ENCODE results near the gene HOXA2. TPM values are rescaled to one million over a fixed set of nuclear protein-coding genes. Genes with fewer than 3 reads are reported as not detected.

The HOXA2 gene
- total RNA-seq, 3 donors from 2014 or later = 3.2 to 4.3 (median 3.3) TPM

- no peak for TF ChIP-seq CTCF (IDR thresholded peaks at IDR 0.05)
- DNase-seq = peak; percentile 94 to 95 (median 94)
- peaks cover 56% of the 10 kb centered on the region for H3K4me1 ChIP-seq (ENCODE audit: low read depth)
- intact Hi-C loops (cut with DNase I, micrococcal nuclease) = no loop called here
- ATAC-seq = peak; percentile 94
- no peaks in the 10 kb centered on the region for H3K36me3 ChIP-seq (ENCODE audit: low read depth)
- H3K4me3 ChIP-seq = peak within 1 kb of the TSS; percentile 31
- H3K9me3 ChIP-seq = no peaks in the 10 kb centered on the region
Measured at GRCh38 chr7:27130540-27131389, 28.3 kb upstream of the HOXA2 start, which contains the start of gene HOXA4. Gene HOXA4, minus strand, starts transcription at chr7:27130757. Its CDS starts 24 bp downstream, at chr7:27130733.

GRCh38 chr7:27129729-27130539, 27.5 kb upstream of the HOXA2 start:
- TF ChIP-seq CTCF (IDR thresholded peaks at IDR 0.05) = no peak
- Histone ChIP-seq H3K4me1 (ENCODE audit: low read depth) (peaks cover 56% of the 10 kb centered on the region), H3K4me3 (peak overlapping the region; percentile 31), H3K9me3 (no peaks in the 10 kb centered on the region), H3K36me3 (ENCODE audit: low read depth) (no peaks in the 10 kb centered on the region)
- intact Hi-C loops (cut with DNase I, micrococcal nuclease) = no loop called here
- ATAC-seq = peak; percentile 68
- DNase-seq = peak; percentile 70 to 78 (median 75)

GRCh38 chr7:27128776-27129728, 26.6 kb upstream of the HOXA2 start:
- Histone ChIP-seq H3K36me3 (ENCODE audit: low read depth) (no peaks in the 10 kb centered on the region), H3K4me1 (ENCODE audit: low read depth) (peaks cover 54% of the 10 kb centered on the region), H3K4me3 (no peak overlapping the region), H3K9me3 (no peaks in the 10 kb centered on the region)
- TF ChIP-seq CTCF (IDR thresholded peaks at IDR 0.05) = no peak
- peak in 2 of 3 donors; percentile 39 to 59 for DNase-seq
- intact Hi-C loops (cut with DNase I, micrococcal nuclease) = no loop called here
- no peak for ATAC-seq

GRCh38 chr7:27128034-27128433, 25.6 kb upstream of the HOXA2 start:
- H3K4me3 ChIP-seq = no peak overlapping the region
- peaks cover 51% of the 10 kb centered on the region for H3K4me1 ChIP-seq (ENCODE audit: low read depth)
- no peaks in the 10 kb centered on the region for H3K36me3 ChIP-seq (ENCODE audit: low read depth)
- no peaks in the 10 kb centered on the region for H3K9me3 ChIP-seq
- peak in 1 of 3 donors; percentile 20 for DNase-seq
- no peak for TF ChIP-seq CTCF (IDR thresholded peaks at IDR 0.05)
- intact Hi-C loops (cut with DNase I, micrococcal nuclease) = no loop called here
- no peak for ATAC-seq
